ENCODE measurements around the gene DAPL1. TPM values are rescaled to one million over a fixed set of nuclear protein-coding genes. Genes with fewer than 3 reads are reported as not detected.

Gene DAPL1
- total RNA-seq, 4 donors from 2014 or later = not detected

DNA sequence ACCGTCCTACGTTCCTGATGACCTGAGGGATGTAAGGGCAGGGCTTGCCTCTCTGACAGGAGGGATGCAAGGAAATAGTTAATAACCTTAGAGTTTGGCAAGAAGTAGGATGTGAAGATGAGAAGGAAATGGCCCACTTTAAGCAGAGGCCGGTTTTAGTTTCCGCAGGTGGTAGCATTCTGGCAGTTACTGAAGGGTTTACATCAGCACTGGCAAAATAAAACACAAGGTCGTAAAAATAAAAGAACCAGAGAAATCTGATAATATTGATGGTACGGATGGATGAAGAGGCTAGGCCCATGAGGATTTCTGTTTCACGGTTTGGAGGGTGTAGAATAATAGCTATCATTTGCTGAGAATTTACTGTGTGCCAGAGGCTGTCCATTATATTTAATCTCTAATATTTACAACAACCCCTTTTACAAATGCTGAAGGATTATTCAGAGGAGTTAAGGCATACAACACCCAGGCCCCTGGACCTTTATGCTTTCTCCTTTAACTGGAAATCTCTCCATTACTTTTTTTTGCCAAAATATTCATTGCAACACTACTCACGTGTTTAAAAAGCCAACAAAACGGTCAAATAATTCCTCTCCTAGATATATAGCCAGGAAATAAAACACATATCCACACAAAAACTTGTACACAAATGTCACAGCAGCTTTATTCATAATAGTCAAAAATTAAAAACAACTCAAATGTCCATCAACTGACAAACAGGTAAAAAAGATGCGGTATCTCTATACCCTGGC is 28.5 kb downstream of the DAPL1 start:
- no peak for TF ChIP-seq POLR2A (IDR thresholded peaks at IDR 0.05)
- TF ChIP-seq, protein P1, sequence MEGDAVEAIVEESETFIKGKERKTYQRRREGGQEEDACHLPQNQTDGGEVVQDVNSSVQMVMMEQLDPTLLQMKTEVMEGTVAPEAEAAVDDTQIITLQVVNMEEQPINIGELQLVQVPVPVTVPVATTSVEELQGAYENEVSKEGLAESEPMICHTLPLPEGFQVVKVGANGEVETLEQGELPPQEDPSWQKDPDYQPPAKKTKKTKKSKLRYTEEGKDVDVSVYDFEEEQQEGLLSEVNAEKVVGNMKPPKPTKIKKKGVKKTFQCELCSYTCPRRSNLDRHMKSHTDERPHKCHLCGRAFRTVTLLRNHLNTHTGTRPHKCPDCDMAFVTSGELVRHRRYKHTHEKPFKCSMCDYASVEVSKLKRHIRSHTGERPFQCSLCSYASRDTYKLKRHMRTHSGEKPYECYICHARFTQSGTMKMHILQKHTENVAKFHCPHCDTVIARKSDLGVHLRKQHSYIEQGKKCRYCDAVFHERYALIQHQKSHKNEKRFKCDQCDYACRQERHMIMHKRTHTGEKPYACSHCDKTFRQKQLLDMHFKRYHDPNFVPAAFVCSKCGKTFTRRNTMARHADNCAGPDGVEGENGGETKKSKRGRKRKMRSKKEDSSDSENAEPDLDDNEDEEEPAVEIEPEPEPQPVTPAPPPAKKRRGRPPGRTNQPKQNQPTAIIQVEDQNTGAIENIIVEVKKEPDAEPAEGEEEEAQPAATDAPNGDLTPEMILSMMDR (IDR thresholded peaks at IDR 0.05) = no peak
- no peaks in the 10 kb centered on the region for H3K9me3 ChIP-seq
- H3K27me3 ChIP-seq = no peaks in the 10 kb centered on the region
- peaks cover 0 to 3% of the 10 kb centered on the region in 2 donors for H3K4me1 ChIP-seq
- H3K36me3 ChIP-seq = no peaks in the 10 kb centered on the region
- intact Hi-C loops (cut with DNase I; ENCODE audit: low total_unique reads) = no loop called here
- peak overlapping the region; percentile 58 to 61 for H3K27ac ChIP-seq
- H3K4me3 ChIP-seq = no peak overlapping the region
- no peak for DNase-seq

DNA sequence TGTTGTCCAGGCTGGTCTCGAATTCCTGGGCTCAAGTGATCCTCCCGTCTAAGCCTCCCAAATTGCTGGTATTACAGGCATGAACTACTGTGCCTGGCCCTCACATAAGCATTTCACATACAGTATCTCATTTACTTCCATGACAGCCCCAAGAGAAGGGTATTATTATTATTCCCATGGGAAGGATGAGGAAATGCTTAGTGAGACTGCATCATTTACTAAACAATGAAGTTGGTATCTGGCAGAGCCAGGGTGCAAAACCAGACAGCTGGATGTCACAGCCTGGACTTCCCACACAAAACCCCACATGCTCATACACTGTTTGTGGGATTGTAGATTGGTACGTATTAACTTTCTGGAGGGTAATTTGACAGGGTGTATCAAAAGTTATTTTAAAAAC is 29.9 kb downstream of the DAPL1 start:
- H3K9me3 ChIP-seq = no peaks in the 10 kb centered on the region
- DNase-seq = no peak
- no peak overlapping the region for H3K27ac ChIP-seq
- intact Hi-C loops (cut with DNase I; ENCODE audit: low total_unique reads) = no loop called here
- TF ChIP-seq, protein P1 (IDR thresholded peaks at IDR 0.05) = no peak
- no peak for TF ChIP-seq POLR2A (IDR thresholded peaks at IDR 0.05)
- no peaks in the 10 kb centered on the region for H3K36me3 ChIP-seq
- no peak overlapping the region for H3K4me3 ChIP-seq
- peaks cover 0 to 3% of the 10 kb centered on the region in 2 donors for H3K4me1 ChIP-seq
- H3K27me3 ChIP-seq = no peaks in the 10 kb centered on the region

DNA sequence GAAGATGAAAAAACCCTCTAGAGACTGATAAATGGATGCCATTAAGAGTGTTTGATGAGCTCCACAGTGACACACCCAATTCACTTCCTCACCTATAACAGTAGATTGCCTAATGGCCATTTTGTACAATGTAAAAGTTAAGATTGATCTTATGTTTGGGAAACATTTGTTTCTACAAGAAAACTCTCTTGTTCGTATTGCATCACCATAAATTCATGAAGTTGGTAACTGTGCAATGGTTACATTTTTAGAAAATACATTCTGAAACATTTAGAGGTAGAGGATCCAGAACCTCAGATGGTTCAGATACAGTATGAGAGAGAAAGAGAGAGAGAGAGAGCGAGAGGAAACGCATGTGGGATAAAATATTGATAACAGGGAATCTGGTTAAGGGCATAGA is 31.8 kb downstream of the DAPL1 start:
- H3K4me3 ChIP-seq = no peak overlapping the region
- H3K4me1 ChIP-seq = peaks cover 0 to 3% of the 10 kb centered on the region in 2 donors
- no peaks in the 10 kb centered on the region for H3K27me3 ChIP-seq
- intact Hi-C loops (cut with DNase I; ENCODE audit: low total_unique reads) = no loop called here
- H3K9me3 ChIP-seq = no peaks in the 10 kb centered on the region
- no peak for DNase-seq
- no peak overlapping the region for H3K27ac ChIP-seq
- no peaks in the 10 kb centered on the region for H3K36me3 ChIP-seq
- no peak for TF ChIP-seq POLR2A (IDR thresholded peaks at IDR 0.05)
- TF ChIP-seq, protein P1 (IDR thresholded peaks at IDR 0.05) = no peak

DNA sequence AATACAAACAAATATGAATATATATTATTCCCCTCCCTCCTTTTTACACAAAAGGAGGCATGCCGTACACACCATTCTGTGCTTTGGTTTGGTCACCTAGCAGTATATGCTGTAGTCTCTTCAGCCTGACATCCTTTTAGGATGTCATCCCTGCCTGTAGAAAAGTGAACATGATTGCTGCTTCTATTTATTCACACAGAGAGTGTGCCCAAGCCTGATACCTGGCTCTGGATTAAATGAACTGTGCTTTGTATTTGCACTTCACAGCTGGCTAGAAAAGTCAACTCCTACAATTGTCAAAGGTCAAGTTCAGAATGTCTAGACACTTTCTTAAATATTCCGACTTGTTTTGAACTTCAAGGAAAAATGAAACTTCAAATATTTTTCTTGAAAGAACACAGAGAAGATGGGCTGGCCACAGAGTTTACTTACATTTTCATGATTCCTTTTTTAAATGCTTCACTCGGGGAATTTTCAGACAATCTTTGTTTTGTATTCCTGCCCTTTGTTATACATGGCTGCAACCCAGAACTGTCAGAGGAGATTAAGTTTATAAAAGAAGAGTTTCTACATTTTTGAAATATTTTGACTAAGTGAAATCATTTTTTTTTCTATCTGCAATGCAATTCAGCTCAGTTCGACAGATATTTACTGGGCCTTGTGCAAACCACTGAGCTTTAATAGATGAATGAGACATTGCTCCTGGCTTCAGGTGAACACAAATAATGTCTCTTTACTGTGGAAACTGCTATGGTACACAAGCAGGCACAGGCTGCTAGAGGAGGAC is 33.5 kb downstream of the DAPL1 start:
- intact Hi-C loops (cut with DNase I; ENCODE audit: low total_unique reads) = no loop called here
- TF ChIP-seq POLR2A (IDR thresholded peaks at IDR 0.05) = no peak
- TF ChIP-seq, protein P1 (IDR thresholded peaks at IDR 0.05) = no peak
- Histone ChIP-seq H3K36me3 (no peaks in the 10 kb centered on the region), H3K4me1 (peaks cover 0 to 3% of the 10 kb centered on the region in 2 donors), H3K9me3 (no peaks in the 10 kb centered on the region), H3K27me3 (no peaks in the 10 kb centered on the region), H3K4me3 (no peak overlapping the region), H3K27ac (peak overlapping the region; percentile 1 to 28)
- DNase-seq = no peak

DNA sequence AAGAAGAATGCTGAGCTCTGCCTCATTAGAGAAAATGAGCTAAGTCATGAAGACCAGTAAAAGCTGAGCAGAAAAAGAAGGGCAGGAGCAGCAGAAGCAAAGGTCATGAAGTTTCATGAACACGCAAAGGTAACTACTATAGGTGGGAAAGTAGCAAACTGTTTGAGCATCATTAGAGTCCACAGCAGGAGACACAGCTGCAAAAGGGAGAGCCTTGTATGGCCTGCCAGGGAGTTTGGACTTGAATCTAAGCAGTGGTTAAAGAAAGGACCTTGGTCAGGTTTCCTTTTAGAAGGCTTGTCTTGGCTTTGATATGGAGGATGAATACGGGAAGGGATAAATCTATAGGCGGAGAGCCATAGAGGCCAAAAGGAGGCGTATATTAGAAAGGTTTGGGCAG is 34.0 kb downstream of the DAPL1 start:
- no peak for DNase-seq
- H3K4me1 ChIP-seq = peaks cover 0 to 2% of the 10 kb centered on the region in 2 donors
- peak overlapping the region; percentile 1 to 28 for H3K27ac ChIP-seq
- no peaks in the 10 kb centered on the region for H3K27me3 ChIP-seq
- no peaks in the 10 kb centered on the region for H3K9me3 ChIP-seq
- no peaks in the 10 kb centered on the region for H3K36me3 ChIP-seq
- TF ChIP-seq, protein P1 (IDR thresholded peaks at IDR 0.05) = no peak
- no peak for TF ChIP-seq POLR2A (IDR thresholded peaks at IDR 0.05)
- H3K4me3 ChIP-seq = no peak overlapping the region
- intact Hi-C loops (cut with DNase I; ENCODE audit: low total_unique reads) = no loop called here
